LNCAP (cell line): ENCODE measurements around the gene PLA1A.

Experiments
- CTCF ChIP-seq: fragments of 450-650 bp; IDR thresholded peaks from 2 replicates; pipeline ENCODE4 v1.5.1; 2017; ENCODE audit warnings: mild to moderate bottlenecking

Gene PLA1A

GRCh38 chr3:119619094-119619493 lies 21.4 kb downstream of the PLA1A start:
- no peak for TF ChIP-seq CTCF

- TF ChIP-seq CTCF = no peak
Observed at GRCh38 chr3:119620899-119621298, 23.2 kb downstream of the PLA1A start.

- no peak for TF ChIP-seq CTCF
Observed at GRCh38 chr3:119624002-119624720, 26.5 kb downstream of the PLA1A start.

GRCh38 chr3:119625451-119626153 lies 27.9 kb downstream of the PLA1A start:
- no peak for TF ChIP-seq CTCF

GRCh38 chr3:119626196-119626595 lies 28.5 kb downstream of the PLA1A start:
- TF ChIP-seq CTCF = no peak

- no peak for TF ChIP-seq CTCF
Observed at GRCh38 chr3:119627461-119627860, 29.8 kb downstream of the PLA1A start.

GRCh38 chr3:119628390-119628789 lies 30.7 kb downstream of the PLA1A start:
- TF ChIP-seq CTCF = no peak
